ENCODE data around the gene IRGQ. TPM values are rescaled to one million over a fixed set of nuclear protein-coding genes. Genes with fewer than 3 reads are reported as not detected.

The IRGQ gene
- total RNA-seq, 1 experiment from 2014 or later: 37.7 TPM

DNA sequence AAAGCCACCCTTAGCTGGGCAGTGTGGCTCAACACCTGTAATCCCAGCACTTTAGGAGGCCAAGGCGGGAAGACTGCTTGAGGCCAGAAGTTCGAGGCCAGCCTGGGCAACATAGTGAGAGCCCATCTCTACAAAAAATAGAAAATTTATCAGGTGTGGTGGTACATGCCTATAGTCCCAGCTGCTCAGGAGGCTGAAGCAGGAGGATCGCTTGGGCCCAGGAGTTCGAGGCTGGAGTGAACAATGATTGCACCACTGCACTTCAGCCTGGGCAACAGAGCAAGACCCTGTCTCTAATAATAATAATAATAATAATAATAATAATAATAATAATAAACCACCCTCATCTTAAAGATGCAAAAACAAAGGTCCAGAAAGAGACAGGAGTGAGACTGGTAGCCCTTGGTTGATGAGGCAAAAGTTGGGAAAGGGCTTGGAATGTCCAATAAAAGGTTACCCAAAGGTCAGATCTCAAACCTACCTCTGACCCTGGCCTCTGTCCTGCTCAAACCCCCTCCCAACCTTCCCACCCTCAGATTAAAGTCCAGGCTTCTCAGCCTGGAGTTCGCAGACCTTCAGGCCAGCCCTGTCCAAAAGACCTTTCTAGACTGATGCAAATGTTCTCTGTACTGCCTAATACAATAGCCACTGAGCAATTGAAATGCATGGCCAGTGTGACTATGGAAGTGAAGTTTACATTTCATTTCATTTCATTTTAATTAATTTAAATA lies 53.8 kb downstream of the IRGQ start:
- intact Hi-C loops (cut with micrococcal nuclease; ENCODE audit: unreplicated experiment): no loop called here
- no TSS peak for BruUV-seq (replicated peaks)
- H3K4me3 ChIP-seq (ENCODE audit: low read depth, low read length, poor library complexity, severe bottlenecking): no peak overlapping the region
- H3K36me3 ChIP-seq (ENCODE audit: insufficient read depth, low read length, poor library complexity, severe bottlenecking): peaks cover 58% of the 10 kb centered on the region
- peaks cover 5% of the 10 kb centered on the region for H3K9me3 ChIP-seq (ENCODE audit: low read depth, low read length, poor library complexity, severe bottlenecking)
- POLR2A ChIA-PET (ENCODE audit: low non-redundant PET): no interaction called here
- CTCF ChIA-PET: interaction anchor here (0.6 kb wide), 1 partner anchor 14 kb away, joined by 16 read pairs; no protein-coding TSS in a partner anchor
- H3K27me3 ChIP-seq (replicated peaks; ENCODE audit: insufficient read depth, low read depth, low read length, poor library complexity): no peaks in the 10 kb centered on the region
- TF ChIP-seq EZH2 (IDR thresholded peaks at IDR 0.05; ENCODE audit: borderline replicate concordance, low read depth, low read length, poor library complexity, severe bottlenecking): no peak
- TF ChIP-seq, protein P1, sequence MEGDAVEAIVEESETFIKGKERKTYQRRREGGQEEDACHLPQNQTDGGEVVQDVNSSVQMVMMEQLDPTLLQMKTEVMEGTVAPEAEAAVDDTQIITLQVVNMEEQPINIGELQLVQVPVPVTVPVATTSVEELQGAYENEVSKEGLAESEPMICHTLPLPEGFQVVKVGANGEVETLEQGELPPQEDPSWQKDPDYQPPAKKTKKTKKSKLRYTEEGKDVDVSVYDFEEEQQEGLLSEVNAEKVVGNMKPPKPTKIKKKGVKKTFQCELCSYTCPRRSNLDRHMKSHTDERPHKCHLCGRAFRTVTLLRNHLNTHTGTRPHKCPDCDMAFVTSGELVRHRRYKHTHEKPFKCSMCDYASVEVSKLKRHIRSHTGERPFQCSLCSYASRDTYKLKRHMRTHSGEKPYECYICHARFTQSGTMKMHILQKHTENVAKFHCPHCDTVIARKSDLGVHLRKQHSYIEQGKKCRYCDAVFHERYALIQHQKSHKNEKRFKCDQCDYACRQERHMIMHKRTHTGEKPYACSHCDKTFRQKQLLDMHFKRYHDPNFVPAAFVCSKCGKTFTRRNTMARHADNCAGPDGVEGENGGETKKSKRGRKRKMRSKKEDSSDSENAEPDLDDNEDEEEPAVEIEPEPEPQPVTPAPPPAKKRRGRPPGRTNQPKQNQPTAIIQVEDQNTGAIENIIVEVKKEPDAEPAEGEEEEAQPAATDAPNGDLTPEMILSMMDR (conservative IDR thresholded peaks at IDR 0.05; ENCODE audit: low read depth, low read length): no peak
- no peak for DNase-seq (ENCODE audit: low spot score)
- no peaks in the 10 kb centered on the region for H3K4me1 ChIP-seq (ENCODE audit: insufficient read depth, low read length, poor library complexity, severe bottlenecking)
- no peak overlapping the region for H3K27ac ChIP-seq (ENCODE audit: low read depth, low read length, poor library complexity, severe bottlenecking)

DNA sequence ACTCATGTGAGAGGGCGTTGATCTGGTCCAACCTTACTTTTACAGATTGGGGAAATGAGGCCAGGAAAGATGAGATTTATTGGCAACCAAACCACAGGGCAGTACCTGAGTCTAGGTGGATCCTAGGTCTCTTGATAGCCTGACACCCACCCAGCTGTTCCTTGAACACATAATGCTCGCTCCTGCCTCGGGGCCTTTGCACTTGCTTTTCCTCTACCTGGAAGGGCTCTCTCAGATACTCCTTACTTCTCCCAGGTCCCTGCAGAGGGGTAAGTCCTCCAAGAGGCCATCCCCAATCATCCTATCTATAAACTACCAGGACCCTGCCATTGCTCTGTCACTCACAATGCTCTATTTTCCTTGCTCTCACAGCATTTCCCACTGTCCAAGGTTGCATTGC lies 55.6 kb downstream of the IRGQ start:
- intact Hi-C loops (cut with micrococcal nuclease; ENCODE audit: unreplicated experiment): no loop called here
- Histone ChIP-seq H3K9me3 (ENCODE audit: low read depth, low read length, poor library complexity, severe bottlenecking) (peaks cover 5% of the 10 kb centered on the region), H3K27me3 (replicated peaks; ENCODE audit: insufficient read depth, low read depth, low read length, poor library complexity) (no peaks in the 10 kb centered on the region), H3K36me3 (ENCODE audit: insufficient read depth, low read length, poor library complexity, severe bottlenecking) (peaks cover 55% of the 10 kb centered on the region), H3K4me3 (ENCODE audit: low read depth, low read length, poor library complexity, severe bottlenecking) (no peak overlapping the region), H3K4me1 (ENCODE audit: insufficient read depth, low read length, poor library complexity, severe bottlenecking) (no peaks in the 10 kb centered on the region), H3K27ac (ENCODE audit: low read depth, low read length, poor library complexity, severe bottlenecking) (no peak overlapping the region)
- no TSS peak for BruUV-seq (replicated peaks)
- TF ChIP-seq, protein P1 (conservative IDR thresholded peaks at IDR 0.05; ENCODE audit: low read depth, low read length): no peak
- TF ChIP-seq EZH2 (IDR thresholded peaks at IDR 0.05; ENCODE audit: borderline replicate concordance, low read depth, low read length, poor library complexity, severe bottlenecking): no peak
- DNase-seq (ENCODE audit: low spot score): no peak
- ChIA-PET POLR2A (ENCODE audit: low non-redundant PET) (no interaction called here), CTCF (no interaction called here)

DNA sequence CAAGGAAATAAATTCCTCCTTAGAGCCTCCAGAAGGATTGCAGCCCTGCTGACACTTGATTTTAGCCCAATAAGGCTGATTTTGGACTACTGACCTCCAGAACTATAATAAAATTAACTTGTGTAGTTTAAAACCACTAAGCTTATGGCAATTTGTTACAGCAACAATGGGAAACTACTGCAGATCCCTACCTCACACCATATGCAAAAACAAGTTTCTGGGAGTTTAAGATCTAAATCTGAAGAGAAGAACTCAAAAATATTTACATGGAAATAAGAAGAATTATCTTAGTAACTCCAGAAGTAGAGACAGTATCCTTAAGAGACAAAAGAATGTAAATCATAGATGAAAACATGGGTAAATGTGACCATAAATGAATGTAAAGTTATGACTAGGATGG lies 57.0 kb downstream of the IRGQ start:
- no peak for TF ChIP-seq EZH2 (IDR thresholded peaks at IDR 0.05; ENCODE audit: borderline replicate concordance, low read depth, low read length, poor library complexity, severe bottlenecking)
- TF ChIP-seq, protein P1 (conservative IDR thresholded peaks at IDR 0.05; ENCODE audit: low read depth, low read length): no peak
- POLR2A ChIA-PET (ENCODE audit: low non-redundant PET): no interaction called here
- H3K27me3 ChIP-seq (replicated peaks; ENCODE audit: insufficient read depth, low read depth, low read length, poor library complexity): no peaks in the 10 kb centered on the region
- CTCF ChIA-PET: no interaction called here
- intact Hi-C loops (cut with micrococcal nuclease; ENCODE audit: unreplicated experiment): loop anchor here (10.0 kb wide), 1 partner anchor 126 kb away; no protein-coding TSS in a partner anchor
- no peak overlapping the region for H3K27ac ChIP-seq (ENCODE audit: low read depth, low read length, poor library complexity, severe bottlenecking)
- H3K4me3 ChIP-seq (ENCODE audit: low read depth, low read length, poor library complexity, severe bottlenecking): no peak overlapping the region
- DNase-seq (ENCODE audit: low spot score): no peak
- H3K36me3 ChIP-seq (ENCODE audit: insufficient read depth, low read length, poor library complexity, severe bottlenecking): peaks cover 51% of the 10 kb centered on the region
- H3K4me1 ChIP-seq (ENCODE audit: insufficient read depth, low read length, poor library complexity, severe bottlenecking): peaks cover 6% of the 10 kb centered on the region
- peaks cover 5% of the 10 kb centered on the region for H3K9me3 ChIP-seq (ENCODE audit: low read depth, low read length, poor library complexity, severe bottlenecking)
- no TSS peak for BruUV-seq (replicated peaks)
